ENCODE results near the gene DGKB. TPM values are rescaled to one million over a fixed set of nuclear protein-coding genes. Genes with fewer than 3 reads are reported as not detected.

Gene DGKB
- total RNA-seq, 2 donors from 2014 or later, result not detected

- peaks cover 14% of the 10 kb centered on the region for H3K9me3 Mint-ChIP-seq
- DNase-seq (ENCODE audit: low spot score), result no peak
- no peak overlapping the region for H3K27ac Mint-ChIP-seq
- no peak for ATAC-seq
- H3K27me3 Mint-ChIP-seq, result no peaks in the 10 kb centered on the region
- H3K36me3 Mint-ChIP-seq, result peaks cover 6% of the 10 kb centered on the region
- no peaks in the 10 kb centered on the region for H3K4me1 Mint-ChIP-seq (ENCODE audit: low read depth in 2 of 2)
- no peak overlapping the region for H3K4me3 Mint-ChIP-seq
Observed at GRCh38 chr7:14777806-14778205, 124.7 kb downstream of the DGKB start.

- H3K27ac Mint-ChIP-seq, result no peak overlapping the region
- no peak overlapping the region for H3K4me3 Mint-ChIP-seq
- ATAC-seq (no peak), DNase-seq (ENCODE audit: low spot score) (no peak)
- H3K36me3 Mint-ChIP-seq, result peaks cover 6% of the 10 kb centered on the region
- no peaks in the 10 kb centered on the region for H3K4me1 Mint-ChIP-seq (ENCODE audit: low read depth in 2 of 2)
- no peaks in the 10 kb centered on the region for H3K27me3 Mint-ChIP-seq
- H3K9me3 Mint-ChIP-seq, result peaks cover 19% of the 10 kb centered on the region
Observed at GRCh38 chr7:14776266-14776665, 126.3 kb downstream of the DGKB start.

DNA sequence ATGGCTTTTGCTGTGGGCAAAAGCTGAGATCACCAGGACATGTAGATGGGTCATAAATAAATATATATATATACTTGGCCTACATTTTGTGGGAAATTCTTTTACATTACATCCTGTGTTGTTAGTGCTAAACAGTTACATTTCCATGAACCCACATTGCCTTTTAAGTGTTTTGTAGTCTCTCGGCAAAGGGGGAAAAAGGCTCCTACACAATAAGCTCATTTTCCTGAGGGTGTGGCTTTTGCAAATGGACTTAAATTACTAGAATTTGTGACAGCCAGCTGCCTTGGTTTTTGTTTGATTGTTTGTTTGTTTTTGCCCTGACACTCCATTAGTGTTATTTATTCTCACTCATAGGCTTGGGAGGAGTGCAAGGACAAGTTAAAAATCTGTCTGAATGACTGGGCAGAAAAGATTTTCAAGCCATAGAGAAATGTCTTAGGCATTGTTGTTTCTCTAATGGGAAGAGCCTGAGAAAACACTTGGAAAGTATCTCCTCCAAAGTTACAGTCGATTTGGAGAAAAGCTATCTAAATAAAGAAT lies 128.8 kb downstream of the DGKB start:
- no peak overlapping the region for H3K4me3 Mint-ChIP-seq
- DNase-seq (ENCODE audit: low spot score) (no peak), ATAC-seq (no peak)
- no peak overlapping the region for H3K27ac Mint-ChIP-seq
- no peaks in the 10 kb centered on the region for H3K4me1 Mint-ChIP-seq (ENCODE audit: low read depth in 2 of 2)
- no peaks in the 10 kb centered on the region for H3K27me3 Mint-ChIP-seq
- H3K9me3 Mint-ChIP-seq, result peaks cover 15% of the 10 kb centered on the region
- H3K36me3 Mint-ChIP-seq, result peaks cover 6% of the 10 kb centered on the region

DNA sequence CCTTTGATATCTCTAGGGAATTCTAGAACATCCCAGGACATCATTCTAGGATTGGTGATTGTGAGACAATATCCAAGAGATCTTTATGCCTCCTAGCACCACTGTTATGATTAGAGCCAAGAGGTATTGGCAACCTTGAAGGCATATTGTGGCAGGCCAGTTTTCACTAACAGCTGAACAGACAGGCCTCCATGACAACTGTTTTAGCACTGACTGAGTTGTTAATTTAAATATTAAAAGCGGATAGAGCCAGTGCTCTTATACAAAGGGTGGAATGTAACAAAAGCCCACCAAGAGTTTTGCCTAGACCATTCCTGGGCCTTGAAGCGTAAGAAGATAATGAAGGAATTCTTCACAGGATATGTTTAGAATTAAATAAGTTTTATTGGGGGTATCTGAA lies 131.9 kb downstream of the DGKB start:
- Mint-ChIP-seq H3K27ac (no peak overlapping the region), H3K4me3 (no peak overlapping the region), H3K36me3 (peaks cover 3% of the 10 kb centered on the region), H3K4me1 (ENCODE audit: low read depth in 2 of 2) (no peaks in the 10 kb centered on the region), H3K9me3 (peaks cover 16% of the 10 kb centered on the region), H3K27me3 (no peaks in the 10 kb centered on the region)
- no peak for DNase-seq (ENCODE audit: low spot score)
- ATAC-seq, result no peak

DNA sequence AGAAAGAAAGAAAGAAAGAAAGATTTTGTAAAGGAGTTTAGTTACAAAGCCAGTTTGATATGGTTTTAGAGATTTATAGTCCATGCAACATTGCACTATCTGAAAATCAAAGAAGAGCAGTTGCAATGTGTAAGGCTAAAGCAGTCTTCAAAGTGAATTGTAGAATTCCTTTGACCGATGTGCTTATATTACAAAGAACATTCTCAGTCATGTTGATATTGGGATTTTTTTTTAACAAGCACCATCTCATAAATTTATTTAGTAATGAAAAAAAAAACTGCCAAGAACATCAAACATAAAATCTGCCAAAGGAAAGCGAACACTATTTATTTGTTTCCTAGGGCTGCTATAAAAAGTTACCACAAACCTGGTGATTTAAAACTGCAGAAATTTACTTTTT lies 133.3 kb downstream of the DGKB start:
- Mint-ChIP-seq H3K27ac (no peak overlapping the region), H3K4me1 (ENCODE audit: low read depth in 2 of 2) (no peaks in the 10 kb centered on the region), H3K9me3 (peaks cover 15% of the 10 kb centered on the region), H3K36me3 (no peaks in the 10 kb centered on the region), H3K27me3 (no peaks in the 10 kb centered on the region), H3K4me3 (no peak overlapping the region)
- ATAC-seq (no peak), DNase-seq (ENCODE audit: low spot score) (no peak)

DNA sequence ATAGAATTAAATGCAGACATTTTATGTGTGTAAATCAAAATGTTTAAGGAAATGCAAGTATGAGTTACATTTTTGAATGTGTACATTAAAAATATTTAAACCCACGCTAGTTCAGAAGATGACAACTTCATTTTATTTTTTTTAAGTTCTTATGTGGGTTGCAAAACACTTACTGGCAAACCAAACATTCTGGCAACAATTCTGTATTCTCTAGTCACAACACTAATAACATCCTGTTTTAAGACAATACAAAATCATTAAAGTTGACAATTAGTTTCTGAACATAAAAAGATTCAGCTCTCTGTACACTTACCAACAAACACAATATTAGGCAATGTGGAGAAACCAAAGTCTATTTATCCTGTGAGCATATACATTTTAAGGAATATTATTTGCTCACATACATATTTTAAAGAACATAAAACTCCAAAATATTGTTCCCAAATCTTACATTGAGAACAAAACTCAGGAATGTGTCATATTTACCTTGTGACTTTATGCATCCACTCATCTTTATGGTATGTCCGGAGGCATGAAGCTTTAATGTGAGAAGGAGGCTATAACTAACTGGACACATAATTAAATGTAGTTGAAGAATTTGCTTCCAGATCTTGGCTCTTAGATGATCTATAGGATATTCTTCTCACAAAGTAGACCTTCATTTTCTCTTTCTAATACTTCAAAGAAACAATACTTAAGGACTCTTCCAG lies 134.7 kb downstream of the DGKB start:
- ATAC-seq, result no peak

GRCh38 chr7:14766747-14767146 lies 135.8 kb downstream of the DGKB start:
- no peaks in the 10 kb centered on the region for H3K4me1 Mint-ChIP-seq (ENCODE audit: low read depth in 2 of 2)
- ATAC-seq, result no peak
- no peak overlapping the region for H3K4me3 Mint-ChIP-seq
- H3K27me3 Mint-ChIP-seq, result no peaks in the 10 kb centered on the region
- DNase-seq (ENCODE audit: low spot score), result no peak
- peaks cover 17% of the 10 kb centered on the region for H3K9me3 Mint-ChIP-seq
- H3K27ac Mint-ChIP-seq, result no peak overlapping the region
- H3K36me3 Mint-ChIP-seq, result peaks cover 5% of the 10 kb centered on the region

More for the DNA sequence above, 134.7 kb downstream of the DGKB start:
- no peak for DNase-seq (ENCODE audit: low spot score)
- Mint-ChIP-seq H3K27me3 (no peaks in the 10 kb centered on the region), H3K4me1 (ENCODE audit: low read depth in 2 of 2) (no peaks in the 10 kb centered on the region), H3K36me3 (peaks cover 4% of the 10 kb centered on the region), H3K4me3 (no peak overlapping the region), H3K9me3 (peaks cover 18% of the 10 kb centered on the region), H3K27ac (no peak overlapping the region)

DNA sequence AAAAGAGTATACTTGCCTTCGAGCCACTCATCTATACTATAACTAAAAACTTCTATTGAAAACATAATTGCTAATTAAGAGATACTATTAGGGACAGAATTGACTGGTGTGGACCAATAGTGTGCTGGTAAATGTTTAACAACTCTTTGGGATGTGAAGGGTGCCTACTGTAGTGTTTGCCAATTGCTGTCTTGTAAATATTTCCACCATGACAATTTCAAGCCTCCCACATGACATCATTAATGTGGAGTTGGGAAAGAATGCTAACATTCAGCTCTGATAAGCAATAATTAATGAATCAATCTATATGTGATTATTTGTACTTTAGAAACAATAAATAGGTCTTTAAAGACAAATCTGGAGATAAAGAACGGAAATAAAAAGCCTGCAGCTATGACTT lies 136.8 kb downstream of the DGKB start:
- H3K9me3 Mint-ChIP-seq, result peaks cover 22% of the 10 kb centered on the region
- H3K27me3 Mint-ChIP-seq, result no peaks in the 10 kb centered on the region
- H3K4me1 Mint-ChIP-seq (ENCODE audit: low read depth in 2 of 2), result no peaks in the 10 kb centered on the region
- H3K27ac Mint-ChIP-seq, result no peak overlapping the region
- peaks cover 5% of the 10 kb centered on the region for H3K36me3 Mint-ChIP-seq
- no peak for DNase-seq (ENCODE audit: low spot score)
- no peak overlapping the region for H3K4me3 Mint-ChIP-seq
- no peak for ATAC-seq

DNA sequence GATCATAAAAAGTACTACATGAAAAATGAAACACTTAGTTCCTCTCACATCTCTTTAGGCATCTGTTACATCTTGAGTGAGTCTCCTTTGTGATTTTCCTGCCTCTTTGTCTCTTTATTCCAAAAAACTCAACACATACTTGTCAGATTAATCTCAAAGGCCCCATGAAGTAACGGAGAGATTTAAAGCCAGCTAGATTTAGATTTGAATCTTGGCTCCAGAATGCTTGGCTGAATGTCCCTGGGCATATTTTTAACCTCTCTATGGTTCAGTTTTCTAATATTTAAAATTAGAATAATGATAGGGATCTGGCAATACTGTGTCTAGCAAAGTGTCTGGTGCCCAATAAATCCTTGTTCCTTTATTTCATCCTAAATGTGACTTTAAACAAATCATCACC lies 140.0 kb downstream of the DGKB start:
- H3K27ac Mint-ChIP-seq, result no peak overlapping the region
- no peak for ATAC-seq
- no peaks in the 10 kb centered on the region for H3K27me3 Mint-ChIP-seq
- H3K4me1 Mint-ChIP-seq (ENCODE audit: low read depth in 2 of 2), result no peaks in the 10 kb centered on the region
- H3K4me3 Mint-ChIP-seq, result no peak overlapping the region
- H3K9me3 Mint-ChIP-seq, result peaks cover 27% of the 10 kb centered on the region
- no peak for DNase-seq (ENCODE audit: low spot score)
- H3K36me3 Mint-ChIP-seq, result peaks cover 5% of the 10 kb centered on the region

DNA sequence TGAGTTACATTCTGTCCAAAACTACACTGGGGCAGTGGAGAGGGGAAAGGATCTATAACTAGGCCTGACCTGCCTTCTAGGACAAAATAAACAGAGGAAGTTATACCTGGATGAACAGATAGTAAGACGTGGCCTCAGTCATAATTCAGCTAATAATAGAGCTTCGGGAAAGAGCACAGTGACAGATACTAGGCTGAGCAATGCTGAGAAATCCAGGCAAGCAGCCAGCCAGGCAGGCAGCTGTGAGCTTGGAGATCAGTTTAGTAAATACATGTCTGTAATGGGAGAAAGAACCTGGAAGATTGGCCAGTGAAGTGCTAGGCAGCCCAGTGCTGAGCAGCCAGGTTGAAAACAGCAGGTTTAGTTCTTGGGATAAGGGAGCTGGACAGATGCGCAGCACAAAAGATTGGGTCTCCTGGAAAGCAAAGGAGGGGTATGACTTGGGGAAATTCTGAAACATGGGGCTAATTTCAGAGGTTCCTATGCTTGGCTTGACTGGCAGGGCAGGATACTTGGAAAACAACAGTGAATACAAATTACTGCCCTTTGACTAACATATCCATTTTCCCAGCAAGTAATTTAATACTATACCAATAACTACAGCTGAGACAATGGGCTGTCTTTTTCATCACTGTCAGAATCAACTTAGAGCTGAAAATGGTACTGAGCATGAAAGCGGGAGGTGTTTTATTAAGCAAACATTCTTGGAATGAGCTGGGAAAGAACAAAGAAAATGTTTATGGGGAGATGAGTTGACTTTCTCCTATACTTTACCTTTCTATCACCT lies 140.8 kb downstream of the DGKB start:
- H3K36me3 Mint-ChIP-seq, result peaks cover 5% of the 10 kb centered on the region
- no peak overlapping the region for H3K4me3 Mint-ChIP-seq
- peaks cover 26% of the 10 kb centered on the region for H3K9me3 Mint-ChIP-seq
- H3K27me3 Mint-ChIP-seq, result no peaks in the 10 kb centered on the region
- ATAC-seq, result no peak
- no peaks in the 10 kb centered on the region for H3K4me1 Mint-ChIP-seq (ENCODE audit: low read depth in 2 of 2)
- DNase-seq (ENCODE audit: low spot score), result no peak
- no peak overlapping the region for H3K27ac Mint-ChIP-seq

DNA sequence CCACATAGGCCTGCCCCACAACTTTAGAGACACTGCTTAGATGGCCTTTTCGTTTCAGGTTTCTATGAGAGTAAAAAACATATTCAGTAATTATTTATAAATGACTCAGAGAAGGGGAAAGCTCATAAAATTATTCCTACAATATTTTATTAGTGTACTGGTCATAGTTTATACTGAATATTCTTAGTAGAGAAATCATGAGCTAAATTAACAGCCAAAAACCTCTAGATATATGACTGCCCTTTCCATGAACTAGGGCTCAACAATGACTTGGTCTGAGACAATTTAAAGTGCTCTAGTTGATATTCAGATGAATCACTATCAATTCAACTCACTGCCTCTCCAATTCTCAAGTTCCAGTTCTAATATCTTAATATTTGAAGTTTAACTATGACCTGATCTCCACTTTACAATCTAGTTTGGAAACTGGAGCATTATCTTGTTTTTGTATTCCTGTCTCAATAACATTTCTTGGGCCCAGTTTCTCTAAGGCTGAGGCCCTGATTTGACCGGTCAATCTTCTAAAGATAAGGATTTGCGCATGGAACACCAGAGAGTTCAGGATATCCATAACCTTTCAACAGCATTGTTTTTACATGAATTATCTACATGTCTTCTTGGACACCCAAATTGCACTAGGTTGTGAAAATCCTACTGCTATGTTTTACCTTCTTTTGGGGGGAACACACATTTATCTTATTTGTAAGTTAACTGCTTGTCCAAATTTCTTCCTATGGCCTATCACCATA lies 141.6 kb downstream of the DGKB start:
- H3K27me3 Mint-ChIP-seq, result no peaks in the 10 kb centered on the region
- H3K36me3 Mint-ChIP-seq, result peaks cover 5% of the 10 kb centered on the region
- no peak overlapping the region for H3K27ac Mint-ChIP-seq
- peaks cover 20% of the 10 kb centered on the region for H3K9me3 Mint-ChIP-seq
- ATAC-seq (no peak), DNase-seq (ENCODE audit: low spot score) (no peak)
- no peak overlapping the region for H3K4me3 Mint-ChIP-seq
- H3K4me1 Mint-ChIP-seq (ENCODE audit: low read depth in 2 of 2), result no peaks in the 10 kb centered on the region

DNA sequence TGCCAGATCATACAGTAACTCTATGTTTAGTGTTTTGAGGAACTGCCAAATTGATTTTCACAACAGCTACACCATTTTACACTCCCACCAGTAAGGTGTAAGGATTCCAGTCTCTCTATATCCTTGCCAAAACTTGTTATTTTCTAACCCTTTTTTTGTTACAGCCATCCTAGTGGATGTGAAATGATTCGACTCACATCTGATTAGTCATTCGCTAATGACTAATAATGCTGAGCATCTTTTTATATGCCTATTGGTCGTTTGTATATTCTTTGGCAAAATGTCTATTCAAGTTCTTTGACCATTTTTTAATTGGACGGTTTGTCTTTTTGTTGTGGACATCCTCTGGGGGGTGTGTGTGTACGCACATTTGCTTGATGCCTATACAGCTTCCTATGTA lies 142.8 kb downstream of the DGKB start:
- no peaks in the 10 kb centered on the region for H3K27me3 Mint-ChIP-seq
- no peaks in the 10 kb centered on the region for H3K4me1 Mint-ChIP-seq (ENCODE audit: low read depth in 2 of 2)
- H3K27ac Mint-ChIP-seq, result no peak overlapping the region

DNA sequence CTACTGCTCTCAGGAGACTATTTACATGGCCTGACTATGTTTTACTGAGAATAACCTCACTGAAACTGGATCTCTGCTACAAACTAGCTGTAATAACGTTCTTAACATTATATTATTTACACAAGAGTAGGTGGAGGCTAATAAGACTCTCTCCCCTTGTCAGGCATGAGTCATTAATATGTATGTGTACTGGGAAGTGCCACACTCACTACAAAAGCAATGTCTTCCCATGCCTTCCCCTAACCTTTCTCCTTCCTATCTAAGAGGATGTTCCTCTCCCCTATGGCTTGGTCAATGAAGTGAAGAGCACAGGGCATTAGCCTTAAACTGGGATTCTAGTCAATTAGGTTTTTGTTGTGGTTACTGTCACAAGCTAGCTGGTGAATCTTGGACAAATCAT lies 147.9 kb downstream of the DGKB start:
- Mint-ChIP-seq H3K36me3 (no peaks in the 10 kb centered on the region), H3K4me3 (no peak overlapping the region), H3K27ac (no peak overlapping the region), H3K27me3 (no peaks in the 10 kb centered on the region), H3K9me3 (peaks cover 6% of the 10 kb centered on the region), H3K4me1 (ENCODE audit: low read depth in 2 of 2) (no peaks in the 10 kb centered on the region)
- no peak for DNase-seq (ENCODE audit: low spot score)
- ATAC-seq, result no peak

More for the DNA sequence above, 142.8 kb downstream of the DGKB start:
- DNase-seq (ENCODE audit: low spot score) (no peak), ATAC-seq (no peak)
- peaks cover 5% of the 10 kb centered on the region for H3K36me3 Mint-ChIP-seq
- H3K4me3 Mint-ChIP-seq, result no peak overlapping the region
- H3K9me3 Mint-ChIP-seq, result peaks cover 20% of the 10 kb centered on the region

DNA sequence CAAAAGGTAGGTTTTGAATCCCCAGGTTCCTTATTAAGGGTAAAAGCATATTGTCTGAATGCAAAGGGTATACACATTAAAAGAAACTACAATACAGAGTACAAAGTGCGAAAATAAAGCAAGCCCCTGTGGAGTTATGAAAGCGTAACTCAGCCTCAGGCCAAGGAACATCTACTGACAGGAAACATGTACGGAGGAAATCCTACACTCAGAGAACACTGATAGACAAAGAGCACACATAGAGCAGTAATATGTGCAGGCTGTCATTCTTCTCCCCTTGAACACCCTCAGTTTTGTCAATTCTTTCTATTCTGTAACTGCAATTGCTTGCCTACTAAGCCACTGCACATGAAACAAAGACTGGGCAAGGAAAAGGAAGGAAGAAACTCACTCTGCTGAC lies 150.2 kb downstream of the DGKB start:
- no peak for ATAC-seq
- Mint-ChIP-seq H3K36me3 (no peaks in the 10 kb centered on the region), H3K27ac (no peak overlapping the region), H3K4me3 (no peak overlapping the region), H3K27me3 (no peaks in the 10 kb centered on the region), H3K9me3 (peaks cover 3% of the 10 kb centered on the region), H3K4me1 (ENCODE audit: low read depth in 2 of 2) (no peaks in the 10 kb centered on the region)
- DNase-seq (ENCODE audit: low spot score), result no peak
